HG03354 (cell line): Measurements from ENCODE around the gene ACBD4.

Experiments used
- ATAC-seq: cut with Tn5 transposase; IDR thresholded peaks from one replicate; pipeline ENCODE4 v1.9.1; 2021; ENCODE audit warnings: mild to moderate bottlenecking; ENCODE audit not compliant: unreplicated experiment, poor library complexity, severe bottlenecking

ACBD4 gene

DNA sequence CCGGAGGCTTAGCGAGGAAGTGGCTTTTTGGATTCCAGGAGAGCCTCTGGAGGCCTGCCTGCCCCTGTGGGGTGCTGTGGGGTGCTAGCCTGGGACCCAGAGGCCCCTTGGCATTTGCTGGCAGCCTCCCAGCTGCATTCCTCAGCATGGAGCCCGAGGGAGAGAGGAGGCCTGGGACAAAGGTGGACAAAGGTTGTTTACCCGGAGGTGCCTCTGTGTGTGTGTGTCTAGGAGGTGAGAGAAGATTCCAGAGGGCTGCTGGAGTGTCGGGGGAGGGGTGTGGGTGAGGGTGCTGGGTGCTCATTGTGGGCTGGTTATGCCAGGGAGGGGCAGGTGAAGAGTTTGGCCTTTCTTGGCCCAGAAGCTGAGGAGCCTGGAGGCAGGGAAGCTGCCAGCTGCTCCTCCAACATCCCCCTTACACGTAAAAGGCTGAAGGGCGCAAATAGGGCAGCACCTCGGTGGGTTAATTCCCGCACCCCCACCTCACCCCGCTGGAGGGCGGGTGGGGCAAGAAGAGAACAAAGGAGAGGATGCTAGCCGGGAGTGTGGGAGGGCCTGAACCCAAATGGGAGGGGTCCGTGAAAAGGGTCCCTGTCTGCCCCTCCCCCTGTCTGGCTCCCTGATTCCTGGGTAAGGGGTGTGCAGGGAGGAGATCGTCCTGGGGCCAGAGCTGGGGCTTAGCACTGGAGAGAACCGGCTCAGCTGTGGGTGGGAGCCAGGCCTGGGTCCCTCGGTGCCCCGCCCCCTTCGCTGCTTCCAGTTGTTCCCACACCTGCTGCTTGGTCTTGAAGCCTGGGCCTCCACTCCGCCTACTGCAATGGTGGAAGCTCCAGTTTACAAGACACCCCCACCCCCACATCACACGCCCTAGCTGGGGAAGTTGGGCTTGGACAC lies 36.1 kb downstream of the ACBD4 start:
- ATAC-seq, result no peak

DNA sequence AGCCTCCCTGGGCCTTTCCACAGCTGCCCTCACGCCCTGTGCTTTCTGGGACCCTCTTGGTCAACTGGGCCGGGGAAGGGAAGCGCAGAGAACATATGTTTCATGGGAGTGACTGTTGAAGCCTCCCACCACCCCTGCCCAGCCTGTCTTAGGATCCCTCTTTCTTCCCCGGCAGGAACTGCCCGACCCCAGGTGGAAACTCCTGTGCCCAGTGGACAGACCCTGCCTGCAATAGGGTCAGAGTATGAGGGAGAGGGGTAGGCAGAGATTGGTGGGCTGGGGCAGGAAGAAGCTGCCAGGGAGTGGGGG lies 36.7 kb downstream of the ACBD4 start:
- ATAC-seq, result no peak

DNA sequence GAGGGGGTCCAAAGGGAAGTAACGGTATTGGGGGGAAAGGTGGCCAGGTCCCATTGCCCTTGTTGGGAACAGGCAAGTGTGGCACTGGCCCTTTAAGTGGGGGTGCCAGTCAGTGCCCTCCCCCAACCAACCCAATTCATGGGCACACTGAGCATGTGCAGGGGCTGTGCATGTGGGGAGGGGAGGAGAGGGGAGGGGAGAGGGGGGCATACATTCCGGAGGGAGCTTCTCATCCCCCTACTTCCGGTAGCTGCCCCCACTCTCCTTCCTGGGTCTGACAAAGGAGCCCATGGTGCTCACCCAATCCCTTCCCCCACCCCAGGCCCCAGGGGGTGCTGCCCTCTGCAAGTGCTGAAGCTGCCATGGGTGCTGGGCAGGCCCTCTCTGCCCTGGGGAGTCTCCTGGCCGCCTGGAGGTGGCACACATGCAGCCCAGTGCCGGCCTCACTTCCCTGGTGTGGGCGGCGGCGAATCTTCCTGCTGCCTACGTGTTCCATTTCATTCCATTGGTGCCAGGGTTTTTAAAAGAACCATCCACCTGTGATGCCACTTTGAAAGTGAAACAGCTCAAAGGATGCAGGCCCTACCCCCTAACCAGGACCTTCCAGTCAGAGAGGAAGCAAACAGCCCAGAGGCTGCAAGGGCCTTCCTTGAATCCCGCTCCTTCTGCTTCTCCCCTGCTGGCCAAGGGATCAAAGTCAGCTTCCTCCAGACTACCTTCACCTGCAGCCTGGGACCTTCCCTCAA lies 37.2 kb downstream of the ACBD4 start:
- no peak for ATAC-seq

DNA sequence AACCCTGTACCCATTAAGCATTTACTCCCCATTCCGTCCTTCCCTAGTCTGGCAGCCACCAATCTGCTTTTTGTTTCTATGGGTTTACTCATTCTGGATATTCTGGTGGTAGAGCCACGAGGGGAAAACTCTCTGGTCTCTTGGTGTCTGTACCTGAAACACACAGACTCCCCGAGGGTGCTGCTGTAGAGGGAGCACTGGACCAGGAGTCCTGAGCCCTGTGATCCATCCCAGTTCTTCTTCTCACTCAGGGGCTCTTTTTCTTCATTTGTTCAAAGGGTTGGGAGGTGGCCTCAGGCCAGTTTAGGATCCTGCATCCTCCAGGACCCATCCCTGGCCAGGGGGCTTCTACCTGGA lies 40.2 kb downstream of the ACBD4 start:
- ATAC-seq, result no peak

DNA sequence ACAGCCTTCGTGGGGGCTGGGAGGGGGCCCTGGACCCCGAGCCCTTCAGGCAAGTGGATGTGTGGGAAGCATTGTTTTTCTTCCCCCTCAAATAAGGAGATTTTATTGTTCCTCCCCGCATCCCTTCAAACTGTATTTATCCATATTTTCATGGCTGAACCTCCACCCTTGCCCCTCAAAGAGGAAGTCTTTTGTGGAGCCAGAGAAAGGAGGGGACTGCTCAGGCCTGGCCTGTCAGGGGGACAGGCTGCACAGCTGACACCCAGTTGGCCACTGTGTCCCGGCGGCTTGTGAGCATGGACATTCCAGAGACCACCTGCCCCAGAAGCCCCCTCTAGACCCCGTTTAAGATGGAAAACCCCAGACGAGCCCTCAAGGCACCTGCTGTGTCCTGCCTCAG lies 42.1 kb downstream of the ACBD4 start:
- no peak for ATAC-seq

DNA sequence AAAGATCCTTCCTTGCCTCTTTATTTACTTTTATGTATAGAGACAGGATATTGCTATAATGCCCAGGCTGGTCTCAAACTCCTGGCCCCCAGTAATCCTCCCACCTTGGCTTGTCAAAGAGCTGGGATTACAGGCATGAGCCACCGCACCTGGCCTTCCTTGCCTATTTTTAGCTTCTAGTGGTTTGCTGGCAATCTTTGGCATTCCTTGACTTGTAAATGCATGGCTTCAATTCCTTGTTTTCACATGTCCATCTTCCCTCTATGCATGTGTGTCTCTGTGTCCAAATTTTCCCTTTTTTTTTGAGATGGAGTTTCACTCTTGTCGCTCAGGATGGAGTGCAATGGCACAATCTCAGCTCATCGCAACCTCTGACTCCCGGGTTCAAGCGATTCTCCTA lies 48.7 kb downstream of the ACBD4 start:
- no peak for ATAC-seq

DNA sequence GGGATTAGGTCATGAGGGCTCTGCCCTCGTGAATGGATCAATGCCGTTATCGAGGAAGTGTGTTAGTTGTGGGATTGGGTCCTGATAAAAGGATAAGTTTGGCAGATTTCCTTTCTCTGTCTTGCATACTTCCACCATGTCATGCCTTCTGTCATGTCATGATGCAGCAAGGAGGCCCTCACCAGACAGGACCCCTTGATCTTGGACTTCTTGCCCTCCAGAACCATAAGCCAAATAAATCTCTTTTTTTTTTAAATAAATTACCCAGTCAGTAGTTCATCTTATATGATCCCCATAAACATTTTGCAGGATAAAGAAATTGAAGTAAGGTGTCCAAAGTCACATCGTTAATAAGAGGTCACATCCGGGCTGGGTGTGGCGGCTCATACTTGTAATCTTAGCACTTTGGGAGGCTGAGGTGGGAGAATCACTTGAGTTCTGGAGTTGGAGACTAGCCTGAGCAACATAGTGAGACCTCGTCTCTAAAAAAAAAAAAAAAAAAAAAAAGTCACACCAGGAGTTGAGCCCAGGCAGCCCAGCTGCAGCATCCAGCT lies 51.4 kb downstream of the ACBD4 start:
- ATAC-seq, result no peak

DNA sequence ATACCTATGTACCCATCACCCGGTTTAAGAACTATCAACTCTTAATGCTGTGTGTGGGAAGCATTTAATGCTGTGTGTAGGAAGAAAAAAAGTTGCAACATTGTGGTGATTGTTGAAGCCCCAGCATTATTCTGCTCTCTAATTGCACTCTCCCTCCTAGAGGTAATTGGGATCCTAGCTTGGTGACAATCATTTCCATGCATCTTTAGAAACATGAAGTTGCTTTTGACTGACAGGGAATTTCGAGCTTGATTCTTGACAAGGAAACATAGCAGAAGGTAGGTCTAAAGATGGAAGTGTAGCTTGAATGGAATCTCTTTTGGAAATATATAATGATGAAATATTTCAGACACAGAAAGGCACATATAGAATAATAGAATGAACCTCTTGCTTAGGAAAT lies 53.5 kb downstream of the ACBD4 start:
- no peak for ATAC-seq

DNA sequence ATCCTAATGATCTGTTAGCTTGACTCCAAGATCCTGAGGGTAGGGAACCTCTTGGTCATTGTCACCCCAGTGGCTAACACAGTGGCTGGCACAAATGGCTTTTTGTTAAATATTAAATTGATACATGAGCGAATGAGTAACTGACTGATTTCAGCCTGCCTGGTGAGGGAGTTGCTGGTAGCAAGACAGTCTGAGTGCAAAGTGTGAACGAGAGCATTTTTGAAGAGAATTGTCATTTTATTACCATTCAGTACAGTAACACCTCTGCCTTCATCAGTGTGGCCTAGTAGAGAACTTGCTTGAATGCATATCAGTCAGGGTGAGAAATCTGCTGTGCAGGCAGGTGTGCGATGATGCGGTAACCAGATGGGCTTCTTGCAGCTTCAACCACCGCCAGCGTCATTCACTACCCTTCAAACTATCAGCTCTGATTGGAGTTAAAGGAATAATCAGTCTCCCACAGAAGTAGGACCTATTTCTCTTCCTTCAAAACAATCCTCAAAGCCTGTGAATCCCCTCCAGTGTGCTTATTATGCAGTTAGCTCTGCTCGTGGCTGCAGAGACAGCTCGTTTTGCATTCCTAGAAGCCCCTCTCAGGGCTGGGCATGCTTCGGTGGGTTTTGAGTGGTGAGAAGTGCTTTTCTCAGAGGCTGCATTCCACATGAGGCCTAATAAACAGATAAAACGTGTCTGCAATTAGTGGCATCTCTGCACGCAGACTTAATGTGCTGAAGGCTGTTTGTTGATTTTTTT lies 55.2 kb downstream of the ACBD4 start:
- ATAC-seq, result no peak
